PFSK-1 (cell line): ENCODE measurements around the gene CXXC1.

Experiments
- FOXP2 ChIP-seq: optimal IDR thresholded peaks from 2 replicates; pipeline ENCODE3; 2011; ENCODE audit warnings: borderline replicate concordance, control low read depth, inconsistent platforms; ENCODE audit not compliant: insufficient read depth; ENCODE audit errors: extremely low read length, extremely low read depth
- SIN3A ChIP-seq: IDR thresholded peaks from 2 replicates; pipeline ENCODE4 v1.6.1; 2012; ENCODE audit warnings: mild to moderate bottlenecking, low read length, moderate library complexity, borderline replicate concordance; ENCODE audit not compliant: insufficient read depth
- TF ChIP-seq, protein P1 (sequence below), 2 experiments: IDR thresholded peaks; 2 replicates each; pipeline versions ENCODE4 v1.6.1 to v1.8.0; 2011 to 2012; ENCODE audit warnings: low read depth in 2 of 2, low read length in 2 of 2, control low read depth in 1 of 2, inconsistent platforms in 1 of 2, mild to moderate bottlenecking in 1 of 2, moderate library complexity in 1 of 2; ENCODE audit not compliant: insufficient read depth in 1 of 2

DNA sequence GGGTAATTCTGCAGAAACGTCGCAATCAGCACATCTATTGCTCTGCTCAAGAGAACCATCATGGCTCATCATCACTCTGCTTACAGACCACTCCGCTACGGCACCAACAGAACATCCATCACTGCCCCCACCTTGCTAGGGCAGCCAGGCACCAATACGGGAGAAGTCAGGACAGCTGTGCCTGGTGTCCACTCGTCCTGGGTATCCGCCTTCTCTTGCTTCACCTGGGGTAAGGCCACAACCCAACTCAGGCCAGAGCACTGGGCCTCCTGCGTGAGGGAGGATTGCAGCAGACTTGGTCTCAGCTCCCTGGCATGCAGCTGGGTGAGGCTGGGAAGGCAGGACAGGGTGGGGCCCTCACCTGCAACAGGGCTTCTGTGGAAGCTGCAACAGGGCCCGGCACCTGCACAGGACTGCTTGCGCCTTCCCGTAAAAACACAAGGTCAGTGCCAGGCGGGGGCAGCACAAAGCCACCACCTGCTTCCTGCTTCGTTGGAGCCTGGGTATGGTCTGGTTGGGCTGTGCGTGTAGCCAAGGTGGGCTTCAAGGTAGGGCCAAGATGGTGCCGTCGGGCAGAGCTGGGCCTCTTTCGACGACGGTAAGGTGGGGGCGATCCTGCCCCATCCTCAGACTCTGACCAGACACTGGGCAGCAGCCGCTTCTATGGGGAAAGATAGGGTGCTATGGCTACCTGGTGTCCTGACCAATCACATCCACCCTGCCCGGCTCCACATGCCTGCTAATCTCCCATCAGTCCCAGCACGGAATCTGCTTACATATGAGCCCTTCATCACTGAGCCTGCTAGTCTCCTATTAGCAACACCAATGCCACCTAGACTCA lies 14.1 kb downstream of the CXXC1 start:
- TF ChIP-seq, protein P1, sequence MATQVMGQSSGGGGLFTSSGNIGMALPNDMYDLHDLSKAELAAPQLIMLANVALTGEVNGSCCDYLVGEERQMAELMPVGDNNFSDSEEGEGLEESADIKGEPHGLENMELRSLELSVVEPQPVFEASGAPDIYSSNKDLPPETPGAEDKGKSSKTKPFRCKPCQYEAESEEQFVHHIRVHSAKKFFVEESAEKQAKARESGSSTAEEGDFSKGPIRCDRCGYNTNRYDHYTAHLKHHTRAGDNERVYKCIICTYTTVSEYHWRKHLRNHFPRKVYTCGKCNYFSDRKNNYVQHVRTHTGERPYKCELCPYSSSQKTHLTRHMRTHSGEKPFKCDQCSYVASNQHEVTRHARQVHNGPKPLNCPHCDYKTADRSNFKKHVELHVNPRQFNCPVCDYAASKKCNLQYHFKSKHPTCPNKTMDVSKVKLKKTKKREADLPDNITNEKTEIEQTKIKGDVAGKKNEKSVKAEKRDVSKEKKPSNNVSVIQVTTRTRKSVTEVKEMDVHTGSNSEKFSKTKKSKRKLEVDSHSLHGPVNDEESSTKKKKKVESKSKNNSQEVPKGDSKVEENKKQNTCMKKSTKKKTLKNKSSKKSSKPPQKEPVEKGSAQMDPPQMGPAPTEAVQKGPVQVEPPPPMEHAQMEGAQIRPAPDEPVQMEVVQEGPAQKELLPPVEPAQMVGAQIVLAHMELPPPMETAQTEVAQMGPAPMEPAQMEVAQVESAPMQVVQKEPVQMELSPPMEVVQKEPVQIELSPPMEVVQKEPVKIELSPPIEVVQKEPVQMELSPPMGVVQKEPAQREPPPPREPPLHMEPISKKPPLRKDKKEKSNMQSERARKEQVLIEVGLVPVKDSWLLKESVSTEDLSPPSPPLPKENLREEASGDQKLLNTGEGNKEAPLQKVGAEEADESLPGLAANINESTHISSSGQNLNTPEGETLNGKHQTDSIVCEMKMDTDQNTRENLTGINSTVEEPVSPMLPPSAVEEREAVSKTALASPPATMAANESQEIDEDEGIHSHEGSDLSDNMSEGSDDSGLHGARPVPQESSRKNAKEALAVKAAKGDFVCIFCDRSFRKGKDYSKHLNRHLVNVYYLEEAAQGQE (IDR thresholded peaks at IDR 0.05; ENCODE audit: insufficient read depth in 1 of 2, low read depth in 2 of 2, low read length in 2 of 2): no peak
- TF ChIP-seq FOXP2 (no peak), SIN3A (no peak)
